WTC11 (cell line): ENCODE measurements around the gene ANKRD13D. TPM values are rescaled to one million over a fixed set of nuclear protein-coding genes. Genes with fewer than 3 reads are reported as not detected.

Experiments
- ATAC-seq: fragments of 200-7000 bp; cut with Tn5 transposase; 2 replicates; pipeline ENCODE4 v1.10.0; 2021; ENCODE audit warnings: mild to moderate bottlenecking, moderate library complexity
- CTCF ChIA-PET: fragments of 300-600 bp; sonication (Branson Sonifier 250); formaldehyde crosslinking; loops from one replicate; lab custom pipeline; 2021; ENCODE audit warnings: antibody characterized with exemption; lab: Charles Lee
- POLR2A ChIA-PET: fragments of 350-600 bp; sonication (Branson Sonifier 250); formaldehyde crosslinking; loops from one replicate; lab custom pipeline; 2021; ENCODE audit warnings: antibody characterized with exemption; lab: Charles Lee
- DNase-seq: peaks from one replicate; pipeline ENCODE4 v3.0.0; 2021; ENCODE audit warnings: low spot score
- H3K27ac Mint-ChIP-seq: 2 replicates; pipeline ENCODE4 v1.8.0; 2021; ENCODE audit warnings: mixed read lengths
- H3K27me3 Mint-ChIP-seq: 2 replicates; pipeline ENCODE4 v1.8.0; 2021; ENCODE audit warnings: low read depth, mild to moderate bottlenecking, moderate library complexity, mixed read lengths
- H3K36me3 Mint-ChIP-seq: 2 replicates; pipeline ENCODE4 v1.8.0; 2021; ENCODE audit warnings: mixed read lengths
- H3K4me1 Mint-ChIP-seq: 2 replicates; pipeline ENCODE4 v1.8.0; 2022; ENCODE audit warnings: mixed read lengths
- H3K4me3 Mint-ChIP-seq: 2 replicates; pipeline ENCODE4 v1.8.0; 2021; ENCODE audit warnings: mild to moderate bottlenecking, moderate library complexity, mixed read lengths
- H3K9me3 Mint-ChIP-seq: 2 replicates; pipeline ENCODE4 v1.8.0; 2021; ENCODE audit warnings: mixed read lengths
- ATF6 ChIP-seq: sonication (generic); formaldehyde crosslinking; IDR thresholded peaks from 2 replicates; pipeline ENCODE4 v1.8.1; 2023; ENCODE audit warnings: mild to moderate bottlenecking, missing genetic modification reagents
- CDX4 ChIP-seq: fragments of 250-450 bp; sonication (Bioruptor Pico); IDR thresholded peaks from 2 replicates; pipeline ENCODE4 v1.9.0; 2021; ENCODE audit warnings: moderate library complexity, mild to moderate bottlenecking, inconsistent platforms, borderline replicate concordance
- CTCF ChIP-seq: fragments of 200-600 bp; IDR thresholded peaks from 2 replicates; pipeline ENCODE4 v1.8.0; 2022; ENCODE audit warnings: antibody characterized with exemption
- ERG ChIP-seq: fragments of 250-450 bp; sonication (Bioruptor Pico); IDR thresholded peaks from 2 replicates; pipeline ENCODE4 v1.8.0; 2021; ENCODE audit warnings: mild to moderate bottlenecking
- FOXP1 ChIP-seq: sonication (generic); formaldehyde crosslinking; IDR thresholded peaks from 2 replicates; pipeline ENCODE4 v1.8.0; 2022; ENCODE audit warnings: missing genetic modification reagents, mild to moderate bottlenecking, moderate library complexity, borderline replicate concordance
- FOXP4 ChIP-seq: sonication (generic); formaldehyde crosslinking; IDR thresholded peaks from 2 replicates; pipeline ENCODE4 v1.8.0; 2022; ENCODE audit warnings: mild to moderate bottlenecking, missing genetic modification reagents
- PRRX2 ChIP-seq: fragments of 250-450 bp; sonication (Bioruptor Pico); IDR thresholded peaks from 2 replicates; pipeline ENCODE4 v1.8.0; 2021; ENCODE audit warnings: mild to moderate bottlenecking
- USF2 ChIP-seq: sonication (generic); formaldehyde crosslinking; IDR thresholded peaks from 2 replicates; pipeline ENCODE4 v1.8.1; 2023; ENCODE audit warnings: mild to moderate bottlenecking, missing genetic modification reagents, moderate library complexity
- ZNF416 ChIP-seq: fragments of 250-450 bp; sonication (Bioruptor Pico); IDR thresholded peaks from 2 replicates; pipeline ENCODE4 v1.9.0; 2021; ENCODE audit warnings: mild to moderate bottlenecking, inconsistent platforms
- ZNF671 ChIP-seq: fragments of 250-450 bp; sonication (Bioruptor Pico); IDR thresholded peaks from 2 replicates; pipeline ENCODE4 v1.8.0; 2021; ENCODE audit warnings: mild to moderate bottlenecking
- total RNA-seq: library from RNA; stranded (reverse); gene quantifications from 3 replicates; pipeline ENCODE4 v1.2.3, GENCODE V29; 2021

The ANKRD13D gene
- total RNA-seq, 1 experiment from 2014 or later = 55.5 TPM

GRCh38 chr11:67283481-67283963, 5.6 kb upstream of the ANKRD13D start (continued):
- TF ChIP-seq ERG (CRISPR knock-in tag) = no peak
- no peak for TF ChIP-seq ATF6
- no peak for TF ChIP-seq PRRX2 (CRISPR knock-in tag)
- no peak for TF ChIP-seq FOXP4 (CRISPR knock-in tag)
- no peak for TF ChIP-seq USF2 (CRISPR knock-in tag)
- no peak for TF ChIP-seq ZNF671 (CRISPR knock-in tag)
- TF ChIP-seq CTCF = no peak
- TF ChIP-seq FOXP1 (CRISPR knock-in tag) = no peak

GRCh38 chr11:67284811-67285540, 4.1 kb upstream of the ANKRD13D start:
- ChIA-PET CTCF (interaction anchor here (0.7 kb wide), 1 partner anchor 18 kb away, joined by 5 read pairs; the partner anchor contains the start of gene SSH3), POLR2A (no interaction called here)
- Mint-ChIP-seq H3K36me3 (peaks cover 11% of the 10 kb centered on the region), H3K9me3 (no peaks in the 10 kb centered on the region), H3K27ac (no peak overlapping the region), H3K4me1 (peaks cover 14% of the 10 kb centered on the region), H3K4me3 (no peak overlapping the region), H3K27me3 (no peaks in the 10 kb centered on the region)
- no peak for DNase-seq
- no peak for TF ChIP-seq CDX4
- TF ChIP-seq FOXP4 (CRISPR knock-in tag) = no peak
- TF ChIP-seq ERG (CRISPR knock-in tag) = no peak
- no peak for TF ChIP-seq ZNF416 (CRISPR knock-in tag)
- ATAC-seq = no peak
